ENCODE results near the gene SPINK6. TPM values are rescaled to one million over a fixed set of nuclear protein-coding genes. Genes with fewer than 3 reads are reported as not detected.

SPINK6 gene
- total RNA-seq, 2 experiments from 2014 or later, result not detected

GRCh38 chr5:148248894-148249293 lies 46.1 kb downstream of the SPINK6 start:
- H3K4me3 ChIP-seq (ENCODE audit: low read depth, low read length, poor library complexity, severe bottlenecking), result no peak overlapping the region
- H2AFZ ChIP-seq (ENCODE audit: low read length), result no peak overlapping the region
- intact Hi-C loops (cut with micrococcal nuclease; ENCODE audit: unreplicated experiment), result no loop called here
- H3K79me2 ChIP-seq (ENCODE audit: insufficient read depth, low read depth, low read length), result no peaks in the 10 kb centered on the region
- H3K27ac ChIP-seq (ENCODE audit: low read depth, low read length, poor library complexity, severe bottlenecking), result no peak overlapping the region
- no peaks in the 10 kb centered on the region for H3K36me3 ChIP-seq (ENCODE audit: insufficient read depth, low read length)
- H3K4me2 ChIP-seq (ENCODE audit: low read length), result no peak overlapping the region
- H3K4me1 ChIP-seq (ENCODE audit: insufficient read depth, low read length, poor library complexity, severe bottlenecking), result no peaks in the 10 kb centered on the region
- H4K20me1 ChIP-seq (ENCODE audit: insufficient read depth, low read length), result no peaks in the 10 kb centered on the region
- no peaks in the 10 kb centered on the region for H3K9me2 ChIP-seq (ENCODE audit: insufficient read depth, low read length)
- ChIA-PET POLR2A (interaction anchor here (0.8 kb wide), 1 partner anchor 110 kb away, joined by 3 read pairs; no protein-coding TSS in a partner anchor), CTCF (ENCODE audit: unreplicated experiment) (no interaction called here)
- no peak for DNase-seq (ENCODE audit: low spot score)
- no peak for TF ChIP-seq CTCF (conservative IDR thresholded peaks at IDR 0.05; ENCODE audit: low read length)
- no TSS peak for BruUV-seq (replicated peaks)
- no peaks in the 10 kb centered on the region; the same call in 1 of the 2 replicates for H3K9me3 ChIP-seq (ENCODE audit: low read length)

DNA sequence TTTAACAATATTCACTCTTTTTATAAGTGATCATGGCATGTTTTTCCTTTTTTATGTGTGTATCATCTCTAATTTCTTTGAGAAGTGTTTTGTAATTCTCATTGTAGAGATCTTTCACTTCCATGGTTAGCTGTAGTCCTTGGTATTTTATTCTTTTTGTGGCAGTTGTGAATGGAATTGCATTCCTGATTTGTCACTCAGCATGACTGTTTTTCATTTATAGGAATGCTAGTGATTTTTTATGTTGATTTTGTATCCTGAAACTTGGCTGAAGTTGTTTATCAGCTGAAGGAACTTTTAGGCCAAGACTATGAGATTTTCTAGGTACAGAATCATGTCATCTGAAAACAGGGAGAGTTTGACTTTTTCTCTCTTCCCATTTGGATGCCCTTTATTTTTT lies 52.6 kb downstream of the SPINK6 start:
- H3K79me2 ChIP-seq (ENCODE audit: insufficient read depth, low read depth, low read length), result no peaks in the 10 kb centered on the region
- intact Hi-C loops (cut with micrococcal nuclease; ENCODE audit: unreplicated experiment), result no loop called here
- no peak overlapping the region for H3K4me2 ChIP-seq (ENCODE audit: low read length)
- H4K20me1 ChIP-seq (ENCODE audit: insufficient read depth, low read length), result no peaks in the 10 kb centered on the region
- H3K4me3 ChIP-seq (ENCODE audit: low read depth, low read length, poor library complexity, severe bottlenecking), result no peak overlapping the region
- BruUV-seq (replicated peaks), result no TSS peak
- no peaks in the 10 kb centered on the region; the same call in 1 of the 2 replicates for H3K9me3 ChIP-seq (ENCODE audit: low read length)
- H3K9me2 ChIP-seq (ENCODE audit: insufficient read depth, low read length), result no peaks in the 10 kb centered on the region
- no peaks in the 10 kb centered on the region for H3K36me3 ChIP-seq (ENCODE audit: insufficient read depth, low read length)
- no peak for DNase-seq (ENCODE audit: low spot score)
- H3K27ac ChIP-seq (ENCODE audit: low read depth, low read length, poor library complexity, severe bottlenecking), result no peak overlapping the region
- no peaks in the 10 kb centered on the region for H3K4me1 ChIP-seq (ENCODE audit: insufficient read depth, low read length, poor library complexity, severe bottlenecking)
- CTCF ChIA-PET (ENCODE audit: unreplicated experiment), result no interaction called here
- no peak overlapping the region for H2AFZ ChIP-seq (ENCODE audit: low read length)
- POLR2A ChIA-PET, result interaction anchor here (0.6 kb wide), 1 partner anchor 408 kb away, joined by 3 read pairs; no protein-coding TSS in a partner anchor
- TF ChIP-seq EZH2phosphoT487 (IDR thresholded peaks at IDR 0.05; ENCODE audit: borderline replicate concordance, low read depth, low read length), result no peak

- H2AFZ ChIP-seq (ENCODE audit: low read length), result no peak overlapping the region
- TF ChIP-seq EZH2phosphoT487 (IDR thresholded peaks at IDR 0.05; ENCODE audit: borderline replicate concordance, low read depth, low read length) (no peak), CTCF (conservative IDR thresholded peaks at IDR 0.05; ENCODE audit: low read length) (no peak)
- CTCF ChIA-PET (ENCODE audit: unreplicated experiment), result no interaction called here
- intact Hi-C loops (cut with micrococcal nuclease; ENCODE audit: unreplicated experiment), result no loop called here
- H3K36me3 ChIP-seq (ENCODE audit: insufficient read depth, low read length), result no peaks in the 10 kb centered on the region
- H3K27ac ChIP-seq (ENCODE audit: low read depth, low read length, poor library complexity, severe bottlenecking), result no peak overlapping the region
- H3K9me2 ChIP-seq (ENCODE audit: insufficient read depth, low read length), result no peaks in the 10 kb centered on the region
- H3K9me3 ChIP-seq (ENCODE audit: low read length), result no peaks in the 10 kb centered on the region
- POLR2A ChIA-PET, result no interaction called here
- H3K4me2 ChIP-seq (ENCODE audit: low read length), result no peak overlapping the region
- no peaks in the 10 kb centered on the region for H4K20me1 ChIP-seq (ENCODE audit: insufficient read depth, low read length)
- H3K4me1 ChIP-seq (ENCODE audit: insufficient read depth, low read length, poor library complexity, severe bottlenecking), result no peaks in the 10 kb centered on the region
- no peak overlapping the region for H3K4me3 ChIP-seq (ENCODE audit: low read depth, low read length, poor library complexity, severe bottlenecking)
- no peaks in the 10 kb centered on the region for H3K79me2 ChIP-seq (ENCODE audit: insufficient read depth, low read depth, low read length)
- no peak for DNase-seq (ENCODE audit: low spot score)
- BruUV-seq (replicated peaks), result no TSS peak
Measured at GRCh38 chr5:148259288-148259687, 56.4 kb downstream of the SPINK6 start.
